HepG2 (cell line): ENCODE results near the gene LDHAL6B.

Experiments
- AGO1 ChIP-seq: fragments of 200-400 bp; formaldehyde crosslinking; IDR thresholded peaks from 2 replicates; pipeline ENCODE4 v1.6.1; 2017; ENCODE audit warnings: mild to moderate bottlenecking, low read depth, low read length, moderate library complexity; ENCODE audit not compliant: poor library complexity, severe bottlenecking
- CTCF ChIP-seq: sonication (generic); formaldehyde crosslinking; IDR thresholded peaks from 2 replicates; pipeline ENCODE4 v1.5.0; 2020; ENCODE audit warnings: mild to moderate bottlenecking, missing genetic modification reagents, moderate library complexity
- DZIP1 ChIP-seq: sonication (generic); formaldehyde crosslinking; IDR thresholded peaks from 2 replicates; pipeline ENCODE4 v1.5.0; 2020; ENCODE audit warnings: mild to moderate bottlenecking, missing genetic modification reagents
- HIVEP1 ChIP-seq: sonication (generic); formaldehyde crosslinking; IDR thresholded peaks from 2 replicates; pipeline ENCODE4 v1.4.0; 2020; ENCODE audit warnings: mild to moderate bottlenecking, missing genetic modification reagents
- JUN ChIP-seq: sonication (generic); formaldehyde crosslinking; IDR thresholded peaks from 2 replicates; pipeline ENCODE4 v1.4.0; 2020; ENCODE audit warnings: mild to moderate bottlenecking, missing genetic modification reagents
- MNT ChIP-seq: fragments of 450-650 bp; IDR thresholded peaks from 2 replicates; pipeline ENCODE4 v1.6.1; 2016
- POLR2A ChIP-seq, 2 experiments: IDR thresholded peaks; 2 replicates each; pipeline ENCODE4 v1.6.1; 2011; ENCODE audit warnings: low read depth in 2 of 2, low read length in 2 of 2, mild to moderate bottlenecking in 1 of 2, moderate library complexity in 1 of 2; ENCODE audit not compliant: insufficient read depth in 1 of 2
- PRPF4 ChIP-seq: fragments of 200-400 bp; formaldehyde crosslinking; IDR thresholded peaks from 2 replicates; pipeline ENCODE4 v1.6.1; 2016; ENCODE audit warnings: low read length, low read depth; ENCODE audit not compliant: poor library complexity, severe bottlenecking
- SP1 ChIP-seq, 2 experiments: fragments of 450-650 bp in 1 of 2; sonication (generic) in 1 of 2; formaldehyde crosslinking in 1 of 2; IDR thresholded peaks; 2 replicates each; pipeline versions ENCODE4 v1.4.0 to v1.6.1; 2016 to 2020; ENCODE audit warnings: missing genetic modification reagents in 1 of 2
- TAF1 ChIP-seq: sonication (generic); formaldehyde crosslinking; IDR thresholded peaks from 2 replicates; pipeline ENCODE4 v1.4.0; 2020; ENCODE audit warnings: missing genetic modification reagents

GRCh38 chr15:59249816-59250215 lies 43.2 kb downstream of the LDHAL6B start:
- TF ChIP-seq SP1 (IDR thresholded peaks at IDR 0.05) (no peak), SP1 (CRISPR knock-in tag; IDR thresholded peaks at IDR 0.05) (no peak), POLR2A (IDR thresholded peaks at IDR 0.05; ENCODE audit: insufficient read depth in 1 of 2, low read depth in 2 of 2, low read length in 2 of 2) (no peak), TAF1 (CRISPR knock-in tag) (no peak), CTCF (CRISPR knock-in tag) (no peak), PRPF4 (no peak), JUN (CRISPR knock-in tag) (no peak), HIVEP1 (CRISPR knock-in tag) (no peak), AGO1 (no peak), MNT (no peak), DZIP1 (no peak)
